Effector memory CD4-positive, alpha-beta T cell (primary cell): ENCODE measurements around the gene PRSS57.

Experiments
- DNase-seq, 3 donors: peaks; one replicate each; pipeline ENCODE4 v3.0.0-alpha.2; 2020
- H3K27ac ChIP-seq: 2 replicates; pipeline ENCODE4 v1.7.0; 2013; ENCODE audit warnings: mild to moderate bottlenecking, low read length, moderate library complexity; ENCODE audit not compliant: insufficient read depth, poor library complexity, severe bottlenecking
- H3K27me3 ChIP-seq: replicated peaks from 2 replicates; pipeline ENCODE4 v1.7.0; 2013; ENCODE audit warnings: mild to moderate bottlenecking, low read length; ENCODE audit not compliant: insufficient read depth, control insufficient read depth, poor library complexity, severe bottlenecking
- H3K36me3 ChIP-seq: 2 replicates; pipeline ENCODE4 v1.7.0; 2013; ENCODE audit warnings: mild to moderate bottlenecking, low read length, moderate library complexity; ENCODE audit not compliant: control insufficient read depth, insufficient read depth
- H3K4me1 ChIP-seq: 2 replicates; pipeline ENCODE4 v1.7.0; 2013; ENCODE audit warnings: low read length, mild to moderate bottlenecking; ENCODE audit not compliant: control insufficient read depth, insufficient read depth, poor library complexity, severe bottlenecking
- H3K4me3 ChIP-seq: 2 replicates; pipeline ENCODE4 v1.7.0; 2013; ENCODE audit warnings: low read length, low read depth, mild to moderate bottlenecking; ENCODE audit not compliant: insufficient read depth, poor library complexity, severe bottlenecking
- H3K9me3 ChIP-seq: 2 replicates; pipeline ENCODE4 v1.7.0; 2013; ENCODE audit warnings: mild to moderate bottlenecking, low read length, moderate library complexity; ENCODE audit not compliant: control insufficient read depth

PRSS57 gene

GRCh38 chr19:644363-644762 is 50.9 kb downstream of the PRSS57 start:
- no peak overlapping the region for H3K27ac ChIP-seq
- peaks cover 33% of the 10 kb centered on the region for H3K36me3 ChIP-seq
- no peaks in the 10 kb centered on the region for H3K27me3 ChIP-seq
- no peaks in the 10 kb centered on the region for H3K9me3 ChIP-seq
- H3K4me1 ChIP-seq, result peaks cover under 1% of the 10 kb centered on the region
- H3K4me3 ChIP-seq, result no peak overlapping the region
- no peak for DNase-seq

DNA sequence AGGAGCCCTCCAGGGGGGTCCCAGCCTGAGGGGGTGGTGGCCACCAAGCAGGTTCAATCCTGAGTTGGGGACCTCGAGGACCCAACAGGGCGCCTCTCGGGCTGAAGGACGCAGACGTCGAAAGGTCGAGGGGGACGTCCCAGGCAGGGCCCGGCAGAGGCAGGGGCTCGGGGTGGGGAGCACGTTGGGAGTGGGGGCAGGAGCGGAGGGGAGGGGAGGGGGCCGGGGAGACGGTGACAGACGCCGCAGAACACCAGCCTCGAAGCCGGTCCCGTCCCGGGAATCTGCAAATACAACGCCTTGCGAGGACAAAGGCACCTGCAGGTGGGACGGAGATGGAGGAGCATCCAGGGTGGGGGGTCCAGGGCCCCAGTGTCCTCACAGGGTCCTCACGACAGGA is 51.5 kb downstream of the PRSS57 start:
- Histone ChIP-seq H3K4me1 (peaks cover 7% of the 10 kb centered on the region), H3K4me3 (no peak overlapping the region), H3K36me3 (peaks cover 27% of the 10 kb centered on the region), H3K27ac (no peak overlapping the region), H3K27me3 (no peaks in the 10 kb centered on the region), H3K9me3 (no peaks in the 10 kb centered on the region)
- no peak for DNase-seq

GRCh38 chr19:642767-643727 is 52.2 kb downstream of the PRSS57 start:
- Histone ChIP-seq H3K27ac (no peak overlapping the region), H3K9me3 (no peaks in the 10 kb centered on the region), H3K4me1 (peaks cover 13% of the 10 kb centered on the region), H3K27me3 (no peaks in the 10 kb centered on the region), H3K4me3 (no peak overlapping the region), H3K36me3 (peaks cover 21% of the 10 kb centered on the region)
- DNase-seq, result no peak

DNA sequence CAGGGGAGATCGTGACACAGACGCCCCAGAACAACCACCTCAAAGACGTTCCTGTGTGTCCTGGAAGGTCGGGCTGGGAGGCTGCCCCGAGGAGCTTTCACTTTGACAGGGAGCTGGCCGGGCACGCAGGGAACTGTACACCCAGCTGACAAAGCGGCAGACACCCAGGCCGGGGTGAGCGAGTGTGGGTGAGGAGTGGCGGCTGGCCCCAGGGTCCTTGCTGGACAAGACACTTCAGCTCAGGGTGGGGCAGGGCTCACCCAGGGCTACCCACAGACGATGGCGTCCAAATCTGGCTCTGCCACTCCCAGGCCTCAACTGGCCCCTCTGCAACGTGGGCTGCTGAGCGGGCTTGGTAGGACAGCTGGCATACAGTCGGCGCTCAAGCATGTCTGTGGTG is 53.5 kb downstream of the PRSS57 start:
- H3K36me3 ChIP-seq, result peaks cover 8% of the 10 kb centered on the region
- H3K27me3 ChIP-seq, result no peaks in the 10 kb centered on the region
- H3K9me3 ChIP-seq, result no peaks in the 10 kb centered on the region
- no peak overlapping the region for H3K27ac ChIP-seq
- peaks cover 13% of the 10 kb centered on the region for H3K4me1 ChIP-seq
- DNase-seq, result no peak
- H3K4me3 ChIP-seq, result no peak overlapping the region

- H3K27me3 ChIP-seq, result no peaks in the 10 kb centered on the region
- H3K36me3 ChIP-seq, result peaks cover 3% of the 10 kb centered on the region
- H3K4me1 ChIP-seq, result peaks cover 13% of the 10 kb centered on the region
- DNase-seq, result no peak
- H3K27ac ChIP-seq, result no peak overlapping the region
- H3K9me3 ChIP-seq, result no peaks in the 10 kb centered on the region
- H3K4me3 ChIP-seq, result no peak overlapping the region
Observed at GRCh38 chr19:640606-641189, 54.6 kb downstream of the PRSS57 start.

GRCh38 chr19:640161-640558 is 55.1 kb downstream of the PRSS57 start:
- no peaks in the 10 kb centered on the region for H3K27me3 ChIP-seq
- peaks cover 13% of the 10 kb centered on the region for H3K4me1 ChIP-seq
- H3K9me3 ChIP-seq, result no peaks in the 10 kb centered on the region
- DNase-seq, result no peak
- peak overlapping the region; percentile 29 for H3K4me3 ChIP-seq
- H3K36me3 ChIP-seq, result no peaks in the 10 kb centered on the region
- H3K27ac ChIP-seq, result no peak overlapping the region

- Histone ChIP-seq H3K36me3 (no peaks in the 10 kb centered on the region), H3K4me1 (peaks cover 13% of the 10 kb centered on the region), H3K4me3 (peak within 1 kb of the TSS; percentile 52), H3K27ac (peak within 1 kb of the TSS; percentile 46), H3K9me3 (no peaks in the 10 kb centered on the region), H3K27me3 (no peaks in the 10 kb centered on the region)
- peak; percentile 95 to 97 (median 96) for DNase-seq
Observed at GRCh38 chr19:639253-640160, 55.7 kb downstream of the PRSS57 start, which contains the start of gene FGF22. TSS of gene FGF22 (plus strand) at chr19:639879. CDS start at chr19:639926, 47 bp downstream.

GRCh38 chr19:638906-639252 is 56.4 kb downstream of the PRSS57 start:
- H3K27me3 ChIP-seq, result no peaks in the 10 kb centered on the region
- H3K27ac ChIP-seq, result peak overlapping the region; percentile 46
- peaks cover 18% of the 10 kb centered on the region for H3K4me1 ChIP-seq
- no peak for DNase-seq
- H3K4me3 ChIP-seq, result peak overlapping the region; percentile 52
- H3K36me3 ChIP-seq, result no peaks in the 10 kb centered on the region
- H3K9me3 ChIP-seq, result no peaks in the 10 kb centered on the region
